ENCODE results near the gene UNC5A. TPM values are rescaled to one million over a fixed set of nuclear protein-coding genes. Genes with fewer than 3 reads are reported as not detected.

Gene UNC5A
- total and polyA plus RNA-seq, 2 of the 8 experiments (the other 6 are each of a cell fraction or from before 2014, with no cell fraction given): 4.0 to 7.6 TPM

GRCh38 chr5:176761755-176762154 lies 48.6 kb upstream of the UNC5A start (continued):
- TF ChIP-seq KDM5A (IDR thresholded peaks at IDR 0.05; ENCODE audit: low read length) (no peak), E2F6 (IDR thresholded peaks at IDR 0.05) (no peak), CTCF (IDR thresholded peaks at IDR 0.05; ENCODE audit: control extremely low read depth in 1 of 3, insufficient read depth in 1 of 3, low read depth in 1 of 3, low read length in 3 of 3) (no peak), ATF3 (IDR thresholded peaks at IDR 0.05; ENCODE audit: insufficient read depth, low read depth, low read length) (no peak), SP4 (IDR thresholded peaks at IDR 0.05; ENCODE audit: low read length) (no peak)

Measured in H1 (cell line).